Measurements from ENCODE around the gene LIN7A. TPM values are rescaled to one million over a fixed set of nuclear protein-coding genes. Genes with fewer than 3 reads are reported as not detected.

LIN7A gene
- total RNA-seq, 1 experiment from 2014 or later, result 10.0 TPM

GRCh38 chr12:80754274-80754673, 183.5 kb downstream of the LIN7A start:
- H3K4me3 ChIP-seq (ENCODE audit: low read depth, low read length, poor library complexity, severe bottlenecking), result no peak overlapping the region
- H3K36me3 ChIP-seq (ENCODE audit: insufficient read depth, low read length, poor library complexity, severe bottlenecking), result no peaks in the 10 kb centered on the region
- no peaks in the 10 kb centered on the region for H3K9me3 ChIP-seq (ENCODE audit: low read depth, low read length, poor library complexity, severe bottlenecking)
- TF ChIP-seq CTCF (conservative IDR thresholded peaks at IDR 0.05; ENCODE audit: low read depth, low read length) (no peak), EZH2 (IDR thresholded peaks at IDR 0.05; ENCODE audit: borderline replicate concordance, low read depth, low read length, poor library complexity, severe bottlenecking) (no peak)
- H3K4me1 ChIP-seq (ENCODE audit: insufficient read depth, low read length, poor library complexity, severe bottlenecking), result no peaks in the 10 kb centered on the region
- ChIA-PET CTCF (interaction anchor here (0.6 kb wide), 1 partner anchor 10 kb away, joined by 3 read pairs; no protein-coding TSS in a partner anchor), POLR2A (ENCODE audit: low non-redundant PET) (no interaction called here)
- H3K27ac ChIP-seq (ENCODE audit: low read depth, low read length, poor library complexity, severe bottlenecking), result no peak overlapping the region
- no TSS peak for BruUV-seq (replicated peaks)
- intact Hi-C loops (cut with micrococcal nuclease; ENCODE audit: unreplicated experiment), result no loop called here
- no peaks in the 10 kb centered on the region for H3K27me3 ChIP-seq (replicated peaks; ENCODE audit: insufficient read depth, low read depth, low read length, poor library complexity)
- no peak for DNase-seq (ENCODE audit: low spot score)

GRCh38 chr12:80752464-80752863, 185.3 kb downstream of the LIN7A start:
- Histone ChIP-seq H3K27me3 (replicated peaks; ENCODE audit: insufficient read depth, low read depth, low read length, poor library complexity) (no peaks in the 10 kb centered on the region), H3K9me3 (ENCODE audit: low read depth, low read length, poor library complexity, severe bottlenecking) (no peaks in the 10 kb centered on the region), H3K27ac (ENCODE audit: low read depth, low read length, poor library complexity, severe bottlenecking) (no peak overlapping the region), H3K36me3 (ENCODE audit: insufficient read depth, low read length, poor library complexity, severe bottlenecking) (no peaks in the 10 kb centered on the region), H3K4me3 (ENCODE audit: low read depth, low read length, poor library complexity, severe bottlenecking) (no peak overlapping the region), H3K4me1 (ENCODE audit: insufficient read depth, low read length, poor library complexity, severe bottlenecking) (no peaks in the 10 kb centered on the region)
- DNase-seq (ENCODE audit: low spot score), result no peak
- TF ChIP-seq CTCF (conservative IDR thresholded peaks at IDR 0.05; ENCODE audit: low read depth, low read length) (no peak), EZH2 (IDR thresholded peaks at IDR 0.05; ENCODE audit: borderline replicate concordance, low read depth, low read length, poor library complexity, severe bottlenecking) (no peak)
- ChIA-PET POLR2A (ENCODE audit: low non-redundant PET) (no interaction called here), CTCF (no interaction called here)
- intact Hi-C loops (cut with micrococcal nuclease; ENCODE audit: unreplicated experiment), result no loop called here
- no TSS peak for BruUV-seq (replicated peaks)

- H3K36me3 ChIP-seq (ENCODE audit: insufficient read depth, low read length, poor library complexity, severe bottlenecking), result no peaks in the 10 kb centered on the region
- ChIA-PET CTCF (no interaction called here), POLR2A (ENCODE audit: low non-redundant PET) (no interaction called here)
- H3K27me3 ChIP-seq (replicated peaks; ENCODE audit: insufficient read depth, low read depth, low read length, poor library complexity), result no peaks in the 10 kb centered on the region
- no peak overlapping the region for H3K27ac ChIP-seq (ENCODE audit: low read depth, low read length, poor library complexity, severe bottlenecking)
- no peaks in the 10 kb centered on the region for H3K4me1 ChIP-seq (ENCODE audit: insufficient read depth, low read length, poor library complexity, severe bottlenecking)
- intact Hi-C loops (cut with micrococcal nuclease; ENCODE audit: unreplicated experiment), result no loop called here
- H3K4me3 ChIP-seq (ENCODE audit: low read depth, low read length, poor library complexity, severe bottlenecking), result no peak overlapping the region
- H3K9me3 ChIP-seq (ENCODE audit: low read depth, low read length, poor library complexity, severe bottlenecking), result no peaks in the 10 kb centered on the region
- no TSS peak for BruUV-seq (replicated peaks)
- no peak for TF ChIP-seq CTCF (conservative IDR thresholded peaks at IDR 0.05; ENCODE audit: low read depth, low read length)
- no peak for TF ChIP-seq EZH2 (IDR thresholded peaks at IDR 0.05; ENCODE audit: borderline replicate concordance, low read depth, low read length, poor library complexity, severe bottlenecking)
- no peak for DNase-seq (ENCODE audit: low spot score)
These were observed 188.3 kb downstream of the LIN7A start for GRCh38 chr12:80749456-80749855.
